Peyer's patch (tissue), 4 donors: ENCODE measurements around the gene C1QTNF2. TPM values are rescaled to one million over a fixed set of nuclear protein-coding genes. Genes with fewer than 3 reads are reported as not detected.
A peak's percentile ranks its signal among the peaks of the same experiment; 100 is the strongest.

ENCODE experiments used
- DNase-seq, 3 donors: peaks; one replicate each; pipeline ENCODE4 v3.0.0-alpha.2; 2017 to 2019
- H3K27ac ChIP-seq, 4 donors: fragments of 200-600 bp; sonication (generic); one replicate each; pipeline ENCODE4 v1.5.1; 2016 to 2019
- H3K27me3 ChIP-seq, 2 donors: fragments of 200-600 bp; sonication (generic); one replicate each; pipeline ENCODE4 v1.5.1; 2019
- H3K36me3 ChIP-seq, 3 donors: fragments of 200-600 bp; sonication (generic); one replicate each; pipeline ENCODE4 v1.5.1; 2016 to 2019
- H3K4me1 ChIP-seq, 4 donors: fragments of 200-600 bp; sonication (generic); one replicate each; pipeline ENCODE4 v1.5.1; 2016 to 2019
- H3K4me3 ChIP-seq, 4 donors: fragments of 200-600 bp; sonication (generic); 1 replicate in 3 of 4; 2 replicates in 1 of 4; pipeline ENCODE4 v1.5.1; 2016 to 2019; ENCODE audit warnings: mild to moderate bottlenecking in 1 of 4
- H3K9me3 ChIP-seq, 4 donors: fragments of 200-600 bp; sonication (generic); one replicate each; pipeline ENCODE4 v1.5.1; 2016 to 2019; ENCODE audit warnings: mild to moderate bottlenecking in 1 of 4
- POLR2A ChIP-seq, 2 donors: fragments of 450-650 bp; IDR thresholded peaks; one replicate each; pipeline ENCODE4 v1.5.1; 2017; ENCODE audit warnings: antibody characterized with exemption in 2 of 2, mild to moderate bottlenecking in 2 of 2, moderate library complexity in 2 of 2
- total RNA-seq, 4 donors: library from RNA; depleted of rRNA; stranded (reverse); fragments of >200 nt; gene quantifications; one replicate each; pipeline ENCODE4 v1.1.0, GENCODE V29; 2016
- TF ChIP-seq, protein P1 (sequence below), 6 experiments: fragments of 450-650 bp in 4 of 6; fragments of 200-600 bp in 2 of 6; sonication (generic) in 1 of 6; IDR thresholded peaks; one replicate each; pipeline ENCODE4 v1.5.1; 2017 to 2019; ENCODE audit warnings: antibody characterized with exemption in 6 of 6, mild to moderate bottlenecking in 3 of 6, moderate library complexity in 1 of 6

Gene C1QTNF2
- total RNA-seq, 4 donors from 2014 or later: 0.54 to 2.8 (median 0.88) TPM; not detected in 1

DNA sequence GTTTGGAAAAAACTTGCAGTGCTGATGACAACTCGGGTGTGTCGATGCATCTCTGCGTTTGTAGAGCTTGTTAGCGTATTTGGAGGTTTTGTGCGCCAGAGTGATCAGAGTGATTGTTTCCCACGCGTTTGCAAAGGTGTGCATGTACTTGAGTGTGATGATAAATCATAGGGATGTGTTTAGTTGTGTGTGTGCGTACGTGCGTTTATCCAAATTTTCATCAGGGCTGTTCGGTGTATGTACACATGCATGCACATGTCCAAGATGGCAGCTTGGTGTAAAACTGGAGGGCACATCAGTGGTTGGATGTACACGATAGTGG is 248 bp upstream of the C1QTNF2 start:
- Histone ChIP-seq H3K27ac (peak overlapping the region in 3 of 4 donors; percentile 4 to 71 (median 69)), H3K36me3 (no peaks in the 10 kb centered on the region), H3K27me3 (no peaks in the 10 kb centered on the region), H3K9me3 (no peaks in the 10 kb centered on the region), H3K4me3 (peak overlapping the region; percentile 33 to 68 (median 50)), H3K4me1 (no peaks in the 10 kb centered on the region)
- TF ChIP-seq, protein P1, sequence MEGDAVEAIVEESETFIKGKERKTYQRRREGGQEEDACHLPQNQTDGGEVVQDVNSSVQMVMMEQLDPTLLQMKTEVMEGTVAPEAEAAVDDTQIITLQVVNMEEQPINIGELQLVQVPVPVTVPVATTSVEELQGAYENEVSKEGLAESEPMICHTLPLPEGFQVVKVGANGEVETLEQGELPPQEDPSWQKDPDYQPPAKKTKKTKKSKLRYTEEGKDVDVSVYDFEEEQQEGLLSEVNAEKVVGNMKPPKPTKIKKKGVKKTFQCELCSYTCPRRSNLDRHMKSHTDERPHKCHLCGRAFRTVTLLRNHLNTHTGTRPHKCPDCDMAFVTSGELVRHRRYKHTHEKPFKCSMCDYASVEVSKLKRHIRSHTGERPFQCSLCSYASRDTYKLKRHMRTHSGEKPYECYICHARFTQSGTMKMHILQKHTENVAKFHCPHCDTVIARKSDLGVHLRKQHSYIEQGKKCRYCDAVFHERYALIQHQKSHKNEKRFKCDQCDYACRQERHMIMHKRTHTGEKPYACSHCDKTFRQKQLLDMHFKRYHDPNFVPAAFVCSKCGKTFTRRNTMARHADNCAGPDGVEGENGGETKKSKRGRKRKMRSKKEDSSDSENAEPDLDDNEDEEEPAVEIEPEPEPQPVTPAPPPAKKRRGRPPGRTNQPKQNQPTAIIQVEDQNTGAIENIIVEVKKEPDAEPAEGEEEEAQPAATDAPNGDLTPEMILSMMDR (IDR thresholded peaks at IDR 0.05): no peak
- TF ChIP-seq POLR2A (IDR thresholded peaks at IDR 0.05): no peak
- no peak for DNase-seq

DNA sequence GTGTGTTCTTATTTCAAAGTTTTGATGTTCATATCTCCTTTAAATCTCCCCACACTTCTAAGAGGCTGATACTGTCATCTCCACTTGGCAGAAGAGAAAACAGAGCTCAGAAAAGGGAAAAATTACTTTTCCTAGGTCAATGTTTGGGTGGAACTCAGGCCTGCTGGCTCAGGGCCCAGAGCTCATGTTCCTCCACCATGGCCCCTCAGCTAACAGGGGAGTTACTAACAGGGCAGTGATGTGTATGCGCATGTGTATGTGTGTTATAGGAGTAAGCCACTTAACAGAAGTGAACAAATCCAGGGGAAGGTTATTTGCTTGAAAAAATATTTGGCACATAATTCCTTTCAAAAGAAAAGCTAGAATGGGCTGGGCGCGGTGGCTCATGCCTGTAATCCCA is 2.5 kb downstream of the C1QTNF2 start:
- Histone ChIP-seq H3K36me3 (no peaks in the 10 kb centered on the region), H3K9me3 (no peaks in the 10 kb centered on the region), H3K4me1 (peaks cover 0 to 1% (median 0%) of the 10 kb centered on the region in 4 donors), H3K4me3 (no peak overlapping the region), H3K27me3 (no peaks in the 10 kb centered on the region), H3K27ac (no peak overlapping the region)
- DNase-seq: no peak
- TF ChIP-seq POLR2A (IDR thresholded peaks at IDR 0.05): no peak
- TF ChIP-seq, protein P1 (IDR thresholded peaks at IDR 0.05): no peak

DNA sequence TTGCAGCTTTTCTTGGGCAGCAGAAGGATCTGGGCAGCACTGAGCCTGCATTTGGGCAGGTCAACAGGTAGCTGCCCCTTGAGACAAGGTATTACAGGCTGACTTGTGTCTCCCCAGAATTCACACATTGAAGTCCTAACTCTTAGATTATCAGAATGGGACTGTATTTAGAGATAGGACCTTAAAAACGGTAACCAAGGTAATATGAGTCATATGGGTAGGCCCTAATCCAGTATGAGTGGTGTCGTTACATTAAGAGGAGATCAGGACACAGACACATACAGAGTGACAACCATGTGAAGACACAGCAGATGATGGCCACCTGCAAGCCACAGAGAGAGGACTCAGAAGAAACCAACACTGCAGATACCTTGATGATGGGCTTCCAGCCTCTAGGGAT is 3.2 kb downstream of the C1QTNF2 start:
- no peak overlapping the region for H3K27ac ChIP-seq
- H3K27me3 ChIP-seq: no peaks in the 10 kb centered on the region
- H3K9me3 ChIP-seq: no peaks in the 10 kb centered on the region
- no peak overlapping the region for H3K4me3 ChIP-seq
- TF ChIP-seq, protein P1 (IDR thresholded peaks at IDR 0.05): no peak
- no peak for TF ChIP-seq POLR2A (IDR thresholded peaks at IDR 0.05)
- DNase-seq: no peak
- peaks cover 0 to 6% (median 0%) of the 10 kb centered on the region in 4 donors for H3K4me1 ChIP-seq
- no peaks in the 10 kb centered on the region for H3K36me3 ChIP-seq

DNA sequence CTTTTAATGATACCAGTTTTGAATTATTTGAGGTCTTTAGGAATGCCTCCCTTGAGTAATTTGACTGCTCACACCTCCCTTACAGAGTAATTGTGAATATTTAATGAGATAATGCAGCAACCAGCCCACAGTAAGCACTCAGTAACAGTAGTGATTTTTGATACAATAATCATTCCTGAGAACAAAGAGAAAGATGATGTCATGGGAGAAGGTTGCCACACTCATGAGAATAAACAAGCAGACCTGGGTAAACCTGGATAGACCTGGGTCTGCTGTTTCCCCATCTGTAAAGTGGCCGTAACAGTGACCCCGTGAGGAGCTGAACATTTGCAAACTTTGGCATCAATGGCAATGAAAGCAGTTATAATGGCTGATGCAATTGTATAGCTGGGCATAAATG is 4.2 kb downstream of the C1QTNF2 start:
- H3K4me1 ChIP-seq: peaks cover 0 to 6% (median 0%) of the 10 kb centered on the region in 4 donors

DNA sequence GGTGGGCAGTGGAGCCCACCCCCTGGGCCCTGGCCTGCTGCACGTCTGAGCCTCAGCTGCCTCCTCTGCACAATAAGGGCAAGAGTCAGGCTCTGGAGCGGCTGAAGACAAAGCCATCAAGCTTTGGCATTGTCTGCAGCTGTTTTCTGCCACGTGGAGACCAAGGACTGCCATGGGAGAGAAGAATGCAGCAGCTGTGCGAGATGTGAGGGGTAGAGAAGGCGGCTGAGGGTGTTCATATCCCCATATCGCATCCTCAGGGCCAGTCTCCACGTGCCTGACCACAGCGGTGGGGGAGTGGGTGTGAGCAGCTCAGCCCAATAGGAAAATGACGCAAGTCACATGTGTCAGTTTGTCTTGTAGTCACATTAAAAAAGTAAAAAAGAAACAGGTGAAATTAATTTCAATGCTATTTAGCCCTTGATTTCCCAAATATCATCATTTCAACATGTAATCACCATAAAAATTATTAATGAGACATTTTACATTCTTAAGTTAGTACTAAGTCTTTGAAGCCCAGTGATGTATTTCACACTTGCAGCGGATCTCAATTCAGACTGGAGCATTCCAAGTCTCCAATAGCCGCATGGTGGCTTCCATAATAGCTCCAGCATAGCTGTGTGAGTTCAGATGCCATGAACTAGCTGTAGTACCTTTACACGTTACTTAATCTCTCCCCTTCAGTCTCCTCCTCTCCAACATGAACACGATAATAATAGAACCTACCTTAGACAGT is 6.6 kb downstream of the C1QTNF2 start:
- Histone ChIP-seq H3K4me3 (no peak overlapping the region), H3K36me3 (no peaks in the 10 kb centered on the region), H3K27me3 (no peaks in the 10 kb centered on the region), H3K27ac (peak overlapping the region in 3 of 4 donors; percentile 30 to 70 (median 48)), H3K4me1 (peaks cover 0 to 16% (median 0%) of the 10 kb centered on the region in 4 donors), H3K9me3 (no peaks in the 10 kb centered on the region)
- no peak for DNase-seq
- TF ChIP-seq POLR2A (IDR thresholded peaks at IDR 0.05): no peak
- TF ChIP-seq, protein P1 (IDR thresholded peaks at IDR 0.05): no peak

More for the DNA sequence above, 4.2 kb downstream of the C1QTNF2 start:
- DNase-seq: no peak
- no peaks in the 10 kb centered on the region for H3K36me3 ChIP-seq
- no peak for TF ChIP-seq POLR2A (IDR thresholded peaks at IDR 0.05)
- TF ChIP-seq, protein P1 (IDR thresholded peaks at IDR 0.05): no peak
- no peak overlapping the region for H3K4me3 ChIP-seq
- H3K27me3 ChIP-seq: no peaks in the 10 kb centered on the region
- H3K9me3 ChIP-seq: no peaks in the 10 kb centered on the region
- H3K27ac ChIP-seq: no peak overlapping the region
